Right lobe of liver (tissue), 4 donors: ENCODE measurements around the gene MCC.

Experiments used
- POLR2A ChIP-seq: fragments of 450-650 bp; IDR thresholded peaks from one replicate; pipeline ENCODE4 v1.6.1; 2017; ENCODE audit warnings: antibody characterized with exemption, mild to moderate bottlenecking
- TF ChIP-seq, protein P1 (sequence below), 4 donors: fragments of 200-600 bp in 3 of 4; fragments of 450-650 bp in 1 of 4; IDR thresholded peaks; one replicate each; pipeline versions ENCODE4 v1.5.1 to v1.8.0; 2016 to 2022; ENCODE audit warnings: antibody characterized with exemption in 4 of 4, mild to moderate bottlenecking in 2 of 4
- donor health status: DM: no; HTN: no; CAD: no.
- donor health status: DM: no; HTN: no; CAD: no.
- donor health status: DM: no; HTN: yes; CAD: no.

GRCh38 chr5:112986224-112986623, 502.0 kb downstream of the MCC start:
- TF ChIP-seq, protein P1, sequence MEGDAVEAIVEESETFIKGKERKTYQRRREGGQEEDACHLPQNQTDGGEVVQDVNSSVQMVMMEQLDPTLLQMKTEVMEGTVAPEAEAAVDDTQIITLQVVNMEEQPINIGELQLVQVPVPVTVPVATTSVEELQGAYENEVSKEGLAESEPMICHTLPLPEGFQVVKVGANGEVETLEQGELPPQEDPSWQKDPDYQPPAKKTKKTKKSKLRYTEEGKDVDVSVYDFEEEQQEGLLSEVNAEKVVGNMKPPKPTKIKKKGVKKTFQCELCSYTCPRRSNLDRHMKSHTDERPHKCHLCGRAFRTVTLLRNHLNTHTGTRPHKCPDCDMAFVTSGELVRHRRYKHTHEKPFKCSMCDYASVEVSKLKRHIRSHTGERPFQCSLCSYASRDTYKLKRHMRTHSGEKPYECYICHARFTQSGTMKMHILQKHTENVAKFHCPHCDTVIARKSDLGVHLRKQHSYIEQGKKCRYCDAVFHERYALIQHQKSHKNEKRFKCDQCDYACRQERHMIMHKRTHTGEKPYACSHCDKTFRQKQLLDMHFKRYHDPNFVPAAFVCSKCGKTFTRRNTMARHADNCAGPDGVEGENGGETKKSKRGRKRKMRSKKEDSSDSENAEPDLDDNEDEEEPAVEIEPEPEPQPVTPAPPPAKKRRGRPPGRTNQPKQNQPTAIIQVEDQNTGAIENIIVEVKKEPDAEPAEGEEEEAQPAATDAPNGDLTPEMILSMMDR (IDR thresholded peaks at IDR 0.05): no peak
- no peak for TF ChIP-seq POLR2A
